HUES64 (cell line): ENCODE data around the gene HYAL1.
A peak's percentile ranks its signal among the peaks of the same experiment; 100 is the strongest.

Experiments used
- H3K27ac ChIP-seq: 2 replicates; pipeline ENCODE4 v1.7.0; 2013; ENCODE audit warnings: low read depth, low read length, inconsistent platforms
- H3K27me3 ChIP-seq: 2 replicates; pipeline ENCODE4 v1.6.1; 2013; ENCODE audit warnings: mild to moderate bottlenecking, low read length; ENCODE audit not compliant: insufficient read depth
- H3K36me3 ChIP-seq: 2 replicates; pipeline ENCODE4 v1.6.1; 2013; ENCODE audit warnings: mild to moderate bottlenecking, low read length; ENCODE audit not compliant: insufficient read depth
- H3K4me1 ChIP-seq: 2 replicates; pipeline ENCODE4 v1.6.1; 2013; ENCODE audit warnings: mild to moderate bottlenecking, low read length, moderate library complexity; ENCODE audit not compliant: insufficient read depth
- H3K4me3 ChIP-seq: 2 replicates; pipeline ENCODE4 v1.5.1; 2013; ENCODE audit warnings: mild to moderate bottlenecking, low read length, moderate library complexity
- H3K9ac ChIP-seq: 2 replicates; pipeline ENCODE4 v1.6.1; 2013; ENCODE audit warnings: mild to moderate bottlenecking, low read depth, low read length
- H3K9me3 ChIP-seq: 2 replicates; pipeline ENCODE4 v1.6.1; 2013; ENCODE audit warnings: low read depth, low read length; ENCODE audit not compliant: insufficient read depth
- WGBS: fragments of 150-250, 120-280 bp; methylation state at CpG from one replicate; pipeline ENCODE4 v1.1.7; 2013; ENCODE audit warnings: missing lambda C conversion rate; 5-methylcytosine and 5-hydroxymethylcytosine counted together

HYAL1 gene

GRCh38 chr3:50323092-50323600 is 19.8 kb upstream of the HYAL1 start:
- 69% methylated on average over 4 of the region's 4 CpGs for WGBS
- Histone ChIP-seq H3K4me3 (peak overlapping the region; percentile 92; the same call in 1 of the 2 replicates), H3K36me3 (peaks cover 38% of the 10 kb centered on the region), H3K9me3 (no peaks in the 10 kb centered on the region), H3K9ac (no peak overlapping the region), H3K27me3 (no peaks in the 10 kb centered on the region), H3K27ac (no peak overlapping the region), H3K4me1 (peaks cover 14% of the 10 kb centered on the region)

GRCh38 chr3:50322386-50323091 is 19.2 kb upstream of the HYAL1 start, which contains the start of gene HYAL2:
Gene HYAL2 (minus strand): TSS chr3:50322745. CDS start chr3:50320489, 2,256 bp downstream.
- H3K4me3 ChIP-seq = peak within 1 kb of the TSS; percentile 92
- H3K27ac ChIP-seq = peak within 1 kb of the TSS; percentile 99
- H3K4me1 ChIP-seq = peaks cover 14% of the 10 kb centered on the region
- WGBS = 8% methylated on average over 31 of the region's 31 CpGs
- H3K36me3 ChIP-seq = peaks cover 43% of the 10 kb centered on the region
- no peaks in the 10 kb centered on the region for H3K9me3 ChIP-seq
- peak within 1 kb of the TSS; percentile 95 for H3K9ac ChIP-seq
- H3K27me3 ChIP-seq = no peaks in the 10 kb centered on the region

GRCh38 chr3:50322115-50322385 is 18.7 kb upstream of the HYAL1 start:
- peaks cover 47% of the 10 kb centered on the region for H3K36me3 ChIP-seq
- H3K9ac ChIP-seq = peak overlapping the region; percentile 77
- H3K27ac ChIP-seq = peak overlapping the region; percentile 64
- no peaks in the 10 kb centered on the region for H3K27me3 ChIP-seq
- H3K9me3 ChIP-seq = no peaks in the 10 kb centered on the region
- WGBS = 2% methylated on average over 14 of the region's 14 CpGs
- H3K4me1 ChIP-seq = peaks cover 14% of the 10 kb centered on the region
- peak overlapping the region; percentile 92 for H3K4me3 ChIP-seq

GRCh38 chr3:50321336-50322114 is 18.2 kb upstream of the HYAL1 start:
- H3K4me1 ChIP-seq = peaks cover 17% of the 10 kb centered on the region
- H3K27me3 ChIP-seq = no peaks in the 10 kb centered on the region
- peak overlapping the region; percentile 92 for H3K4me3 ChIP-seq
- H3K27ac ChIP-seq = peak overlapping the region; percentile 99
- H3K9ac ChIP-seq = peak overlapping the region; percentile 95
- under 1% methylated on average over 58 of the region's 59 CpGs for WGBS
- no peaks in the 10 kb centered on the region for H3K9me3 ChIP-seq
- peaks cover 52% of the 10 kb centered on the region for H3K36me3 ChIP-seq

GRCh38 chr3:50320853-50321335 is 17.5 kb upstream of the HYAL1 start:
- Histone ChIP-seq H3K27me3 (no peaks in the 10 kb centered on the region), H3K4me1 (peaks cover 18% of the 10 kb centered on the region), H3K27ac (peak overlapping the region; percentile 99), H3K36me3 (peaks cover 52% of the 10 kb centered on the region), H3K9me3 (no peaks in the 10 kb centered on the region), H3K9ac (peak overlapping the region; percentile 95), H3K4me3 (peak overlapping the region; percentile 92)
- under 1% methylated on average over 45 of the region's 45 CpGs for WGBS

GRCh38 chr3:50319894-50320625 is 16.7 kb upstream of the HYAL1 start:
- Histone ChIP-seq H3K4me1 (peaks cover 18% of the 10 kb centered on the region), H3K27me3 (no peaks in the 10 kb centered on the region), H3K9me3 (no peaks in the 10 kb centered on the region), H3K4me3 (peak overlapping the region; percentile 92), H3K9ac (peak overlapping the region; percentile 95), H3K27ac (no peak overlapping the region; the same call in 1 of the 2 replicates), H3K36me3 (peaks cover 44% of the 10 kb centered on the region)
- WGBS = 93% methylated on average over 29 of the region's 29 CpGs

- Histone ChIP-seq H3K9ac (no peak overlapping the region), H3K27ac (no peak overlapping the region), H3K27me3 (no peaks in the 10 kb centered on the region), H3K4me1 (peaks cover 18% of the 10 kb centered on the region), H3K4me3 (no peak overlapping the region), H3K36me3 (peaks cover 40% of the 10 kb centered on the region), H3K9me3 (no peaks in the 10 kb centered on the region)
- 94% methylated on average over 16 of the region's 16 CpGs for WGBS
Measured at GRCh38 chr3:50319181-50319893, 16.0 kb upstream of the HYAL1 start.

GRCh38 chr3:50318615-50319014 is 15.2 kb upstream of the HYAL1 start:
- H3K4me3 ChIP-seq = no peak overlapping the region
- H3K4me1 ChIP-seq = peaks cover 18% of the 10 kb centered on the region
- no peak overlapping the region for H3K9ac ChIP-seq
- no peaks in the 10 kb centered on the region for H3K27me3 ChIP-seq
- H3K9me3 ChIP-seq = no peaks in the 10 kb centered on the region
- no peak overlapping the region for H3K27ac ChIP-seq
- WGBS = 96% methylated on average over 10 of the region's 10 CpGs
- H3K36me3 ChIP-seq = peaks cover 40% of the 10 kb centered on the region

GRCh38 chr3:50318163-50318562 is 14.8 kb upstream of the HYAL1 start:
- Histone ChIP-seq H3K36me3 (peaks cover 40% of the 10 kb centered on the region), H3K27ac (no peak overlapping the region), H3K27me3 (no peaks in the 10 kb centered on the region), H3K4me3 (no peak overlapping the region), H3K9me3 (no peaks in the 10 kb centered on the region), H3K9ac (no peak overlapping the region), H3K4me1 (peaks cover 15% of the 10 kb centered on the region)
- 95% methylated on average over 11 of the region's 11 CpGs for WGBS

GRCh38 chr3:50317300-50317699 is 13.9 kb upstream of the HYAL1 start:
- WGBS = 86% methylated on average over 6 of the region's 6 CpGs

More at GRCh38 chr3:50317300-50317699, 13.9 kb upstream of the HYAL1 start:
- peaks cover 11% of the 10 kb centered on the region; the same call in 1 of the 2 replicates for H3K4me1 ChIP-seq
- peaks cover 40% of the 10 kb centered on the region for H3K36me3 ChIP-seq
- no peaks in the 10 kb centered on the region for H3K9me3 ChIP-seq
- no peak overlapping the region for H3K27ac ChIP-seq
- H3K4me3 ChIP-seq = no peak overlapping the region
- H3K27me3 ChIP-seq = no peaks in the 10 kb centered on the region
- no peak overlapping the region for H3K9ac ChIP-seq
